ENCODE measurements around the gene C9orf85. TPM values are rescaled to one million over a fixed set of nuclear protein-coding genes. Genes with fewer than 3 reads are reported as not detected.

Gene C9orf85
- total and polyA plus RNA-seq, 10 of the 15 experiments (the other 5 are each of a cell fraction or from before 2014, with no cell fraction given): 9.1 to 22.6 (median 16.4) TPM

DNA sequence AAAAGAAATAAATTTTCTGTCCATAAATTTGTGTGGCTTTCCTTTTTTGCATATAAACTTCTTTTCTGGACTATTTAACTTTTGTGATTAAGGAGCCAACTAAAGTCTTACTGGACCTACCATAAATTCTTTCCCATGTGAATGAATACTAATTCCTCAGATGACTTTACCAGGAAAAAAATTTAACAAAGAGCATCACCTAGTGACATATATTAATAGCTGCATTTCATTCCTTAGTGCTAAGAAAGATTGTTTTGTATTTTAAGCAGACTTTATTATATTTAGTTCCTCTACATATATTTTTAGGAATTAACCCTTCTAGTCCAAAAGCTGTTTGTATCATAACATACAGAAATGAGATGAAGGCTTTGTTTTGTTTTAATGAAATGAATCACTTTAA is 64.4 kb downstream of the C9orf85 start:
- FAIRE-seq (no peak), ATAC-seq (no peak), DNase-seq (ENCODE audit: low read depth, low spot score) (no peak)
- Histone ChIP-seq H3K4me2 (ENCODE audit: control insufficient read depth, insufficient read depth) (no peak overlapping the region), H3K4me3 (no peak overlapping the region), H3K27me3 (replicated peaks in 1 of 2; ENCODE audit: control insufficient read depth in 2 of 2, insufficient read depth in 2 of 2, low read length in 1 of 2) (no peaks in the 10 kb centered on the region), H3K79me2 (ENCODE audit: control insufficient read depth, insufficient read depth, low read length) (no peaks in the 10 kb centered on the region), H3K27ac (ENCODE audit: control insufficient read depth, insufficient read depth) (no peak overlapping the region), H3K9ac (ENCODE audit: control insufficient read depth, insufficient read depth, low read length) (no peak overlapping the region), H4K20me1 (ENCODE audit: control insufficient read depth, insufficient read depth) (no peaks in the 10 kb centered on the region), H3K4me1 (ENCODE audit: control insufficient read depth, insufficient read depth, low read length) (no peaks in the 10 kb centered on the region), H2AFZ (ENCODE audit: control insufficient read depth, low read depth, low read length) (no peak overlapping the region), H3K9me3 (replicated peaks; ENCODE audit: control insufficient read depth, insufficient read depth, low read length) (no peaks in the 10 kb centered on the region), H3K36me3 (ENCODE audit: control insufficient read depth in 2 of 2, insufficient read depth in 2 of 2, low read length in 1 of 2) (peaks cover 0 to 5% of the 10 kb centered on the region in 2 experiments; a peak in 2 of 4 replicates)
- RAD21 ChIA-PET (ENCODE audit: unreplicated experiment): interaction anchor here (1.3 kb wide), 1 partner anchor 193 kb away, joined by 5 read pairs; no protein-coding TSS in a partner anchor
- TF ChIP-seq, protein P1, sequence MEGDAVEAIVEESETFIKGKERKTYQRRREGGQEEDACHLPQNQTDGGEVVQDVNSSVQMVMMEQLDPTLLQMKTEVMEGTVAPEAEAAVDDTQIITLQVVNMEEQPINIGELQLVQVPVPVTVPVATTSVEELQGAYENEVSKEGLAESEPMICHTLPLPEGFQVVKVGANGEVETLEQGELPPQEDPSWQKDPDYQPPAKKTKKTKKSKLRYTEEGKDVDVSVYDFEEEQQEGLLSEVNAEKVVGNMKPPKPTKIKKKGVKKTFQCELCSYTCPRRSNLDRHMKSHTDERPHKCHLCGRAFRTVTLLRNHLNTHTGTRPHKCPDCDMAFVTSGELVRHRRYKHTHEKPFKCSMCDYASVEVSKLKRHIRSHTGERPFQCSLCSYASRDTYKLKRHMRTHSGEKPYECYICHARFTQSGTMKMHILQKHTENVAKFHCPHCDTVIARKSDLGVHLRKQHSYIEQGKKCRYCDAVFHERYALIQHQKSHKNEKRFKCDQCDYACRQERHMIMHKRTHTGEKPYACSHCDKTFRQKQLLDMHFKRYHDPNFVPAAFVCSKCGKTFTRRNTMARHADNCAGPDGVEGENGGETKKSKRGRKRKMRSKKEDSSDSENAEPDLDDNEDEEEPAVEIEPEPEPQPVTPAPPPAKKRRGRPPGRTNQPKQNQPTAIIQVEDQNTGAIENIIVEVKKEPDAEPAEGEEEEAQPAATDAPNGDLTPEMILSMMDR (IDR thresholded peaks at IDR 0.05 in 2 of 3, conservative IDR thresholded peaks at IDR 0.05 in 1 of 3; ENCODE audit: control insufficient read depth in 2 of 3, extremely low read depth in 1 of 3, insufficient read depth in 1 of 3, low read depth in 3 of 3, low read length in 3 of 3): peak in 1 of 3 experiments; percentile 44; a peak in 2 of 6 replicates
- TF ChIP-seq RAD21 (IDR thresholded peaks at IDR 0.05; ENCODE audit: insufficient read depth, low read depth, low read length) (peak; percentile 30; the same call in 1 of the 2 replicates), TARDBP (IDR thresholded peaks at IDR 0.05; ENCODE audit: borderline replicate concordance) (no peak), DPF2 (IDR thresholded peaks at IDR 0.05) (no peak)
- TF ChIP-seq, protein P2, sequence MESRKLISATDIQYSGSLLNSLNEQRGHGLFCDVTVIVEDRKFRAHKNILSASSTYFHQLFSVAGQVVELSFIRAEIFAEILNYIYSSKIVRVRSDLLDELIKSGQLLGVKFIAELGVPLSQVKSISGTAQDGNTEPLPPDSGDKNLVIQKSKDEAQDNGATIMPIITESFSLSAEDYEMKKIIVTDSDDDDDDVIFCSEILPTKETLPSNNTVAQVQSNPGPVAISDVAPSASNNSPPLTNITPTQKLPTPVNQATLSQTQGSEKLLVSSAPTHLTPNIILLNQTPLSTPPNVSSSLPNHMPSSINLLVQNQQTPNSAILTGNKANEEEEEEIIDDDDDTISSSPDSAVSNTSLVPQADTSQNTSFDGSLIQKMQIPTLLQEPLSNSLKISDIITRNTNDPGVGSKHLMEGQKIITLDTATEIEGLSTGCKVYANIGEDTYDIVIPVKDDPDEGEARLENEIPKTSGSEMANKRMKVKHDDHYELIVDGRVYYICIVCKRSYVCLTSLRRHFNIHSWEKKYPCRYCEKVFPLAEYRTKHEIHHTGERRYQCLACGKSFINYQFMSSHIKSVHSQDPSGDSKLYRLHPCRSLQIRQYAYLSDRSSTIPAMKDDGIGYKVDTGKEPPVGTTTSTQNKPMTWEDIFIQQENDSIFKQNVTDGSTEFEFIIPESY (IDR thresholded peaks at IDR 0.05): no peak
- SMC1A ChIA-PET (ENCODE audit: uncharacterized antibody, unreplicated experiment): interaction anchor here (0.8 to 1.4 kb wide), 5 partner anchors 13 to 168 kb away, joined by 3 to 7 read pairs (median 4); partner anchors contain the start of gene C9orf85
- no TSS peak for BruUV-seq (replicated peaks)
- in situ Hi-C loops (cut with MboI): no loop called here
- POLR2A ChIA-PET: no interaction called here
- intact Hi-C loops (cut with micrococcal nuclease; ENCODE audit: unreplicated experiment): no loop called here
- CTCF ChIA-PET: interaction anchor here (0.7 to 2.8 kb wide), 5 partner anchors 49 to 171 kb away, joined by 3 to 14 read pairs (median 4); no protein-coding TSS in a partner anchor
